GM12872 (cell line): Measurements from ENCODE around the gene EFCAB13.

Experiments
- CTCF ChIP-seq: IDR thresholded peaks from 3 replicates; pipeline ENCODE4 v1.5.1; 2011; ENCODE audit warnings: low read depth, mild to moderate bottlenecking, low read length, moderate library complexity; ENCODE audit not compliant: insufficient read depth

Gene EFCAB13

GRCh38 chr17:47288531-47289116 lies 35.1 kb upstream of the EFCAB13 start:
- TF ChIP-seq CTCF, result no peak

- TF ChIP-seq CTCF, result no peak
These were observed 34.5 kb upstream of the EFCAB13 start for GRCh38 chr17:47289302-47289701.

- TF ChIP-seq CTCF, result no peak
These were observed 32.9 kb upstream of the EFCAB13 start for GRCh38 chr17:47290870-47291241.

- TF ChIP-seq CTCF, result no peak
These were observed 32.4 kb upstream of the EFCAB13 start for GRCh38 chr17:47291242-47291873.

GRCh38 chr17:47292206-47292605 lies 31.5 kb upstream of the EFCAB13 start:
- TF ChIP-seq CTCF, result no peak

GRCh38 chr17:47295037-47295873 lies 28.5 kb upstream of the EFCAB13 start:
- no peak for TF ChIP-seq CTCF

- no peak for TF ChIP-seq CTCF
These were observed 27.9 kb upstream of the EFCAB13 start for GRCh38 chr17:47295874-47296255.
